GM12865 (cell line): ENCODE data around the gene PRDM16.

Source experiments
- DNase-seq: peaks from one replicate; pipeline ENCODE4 v3.0.0; 2010; ENCODE audit warnings: low read depth
- H3K4me3 ChIP-seq: 2 replicates; pipeline ENCODE4 v1.5.1; 2011; ENCODE audit warnings: mild to moderate bottlenecking, low read depth, low read length, control low read depth
- CTCF ChIP-seq: IDR thresholded peaks from 2 replicates; pipeline ENCODE4 v1.5.1; 2011; ENCODE audit warnings: low read length, control low read depth, low read depth, inconsistent platforms; ENCODE audit not compliant: insufficient read depth; ENCODE audit errors: missing control alignments

The PRDM16 gene

GRCh38 chr1:3386205-3387002 lies 317.4 kb downstream of the PRDM16 start:
- no peak for TF ChIP-seq CTCF
- no peak overlapping the region for H3K4me3 ChIP-seq
- no peak for DNase-seq

GRCh38 chr1:3387401-3387800 lies 318.4 kb downstream of the PRDM16 start:
- DNase-seq: no peak

GRCh38 chr1:3389093-3389833 lies 320.3 kb downstream of the PRDM16 start:
- no peak for TF ChIP-seq CTCF
- H3K4me3 ChIP-seq: no peak overlapping the region
- no peak for DNase-seq

More at GRCh38 chr1:3387401-3387800, 318.4 kb downstream of the PRDM16 start:
- H3K4me3 ChIP-seq: no peak overlapping the region
- no peak for TF ChIP-seq CTCF

GRCh38 chr1:3390291-3390690 lies 321.3 kb downstream of the PRDM16 start:
- no peak overlapping the region for H3K4me3 ChIP-seq
- TF ChIP-seq CTCF: no peak
- no peak for DNase-seq

- no peak for DNase-seq
- TF ChIP-seq CTCF: no peak
- no peak overlapping the region for H3K4me3 ChIP-seq
Measured at GRCh38 chr1:3391711-3392110, 322.7 kb downstream of the PRDM16 start.

GRCh38 chr1:3393024-3393986 lies 324.3 kb downstream of the PRDM16 start:
- TF ChIP-seq CTCF: no peak
- no peak overlapping the region for H3K4me3 ChIP-seq
- DNase-seq: no peak
